Spleen (tissue), 7 donors: ENCODE results near the gene SPIRE2.
"Not testable (repeated sequence)": the region's sequence is repeated elsewhere in the genome, so short reads cannot be mapped to it uniquely, and the experiment has no call there.

Experiments used
- POLR2A ChIP-seq, 3 donors: fragments of 450-650 bp; IDR thresholded peaks; one replicate each; pipeline ENCODE4 v1.5.1; 2017; ENCODE audit warnings: antibody characterized with exemption in 3 of 3, mild to moderate bottlenecking in 1 of 3
- TF ChIP-seq, protein P1 (sequence below), 11 experiments: fragments of 200-600 bp in 7 of 11; fragments of 450-650 bp in 4 of 11; sonication (generic) in 4 of 11; IDR thresholded peaks in 8 of 11; conservative IDR thresholded peaks in 3 of 11; 1 replicate in 7 of 11; 2 replicates in 4 of 11; pipeline versions ENCODE4 v1.4.0 to v1.8.0; 2016 to 2021; ENCODE audit warnings: antibody characterized with exemption in 11 of 11, inconsistent platforms in 4 of 11, mild to moderate bottlenecking in 1 of 11
- donor health status: DM: no; HTN: no; CAD: no; lungs with moderate emphysema.
- donor health status: DM: no; HTN: no; CAD: no.
- donor health status: DM: no; HTN: no; CAD: no.

DNA sequence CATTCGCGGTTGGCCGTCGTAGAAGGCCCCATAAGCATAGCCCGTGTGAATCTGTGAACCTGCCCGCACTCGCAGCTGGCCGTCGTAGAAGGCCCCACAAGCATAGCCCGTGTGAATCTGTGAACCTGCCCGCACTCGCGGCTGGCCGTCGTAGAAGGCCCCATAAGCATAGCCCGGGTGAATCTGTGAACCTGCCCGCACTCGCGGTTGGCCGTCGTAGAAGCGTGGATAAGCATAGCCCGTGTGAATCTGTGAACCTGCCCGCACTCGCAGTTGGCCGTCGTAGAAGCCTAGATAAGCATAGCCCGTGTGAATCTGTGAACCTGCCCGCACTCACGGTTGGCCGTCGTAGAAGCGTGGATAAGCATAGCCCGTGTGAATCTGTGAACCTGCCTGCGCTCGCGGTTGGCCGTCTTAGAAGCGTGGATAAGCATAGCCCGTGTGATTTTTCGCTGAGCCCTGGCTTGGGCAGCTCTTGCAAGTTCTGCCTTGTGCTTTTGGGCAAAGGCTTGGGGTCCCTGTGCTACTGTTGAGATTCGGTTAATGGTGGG lies 6.6 kb downstream of the SPIRE2 start:
- TF ChIP-seq, protein P1, sequence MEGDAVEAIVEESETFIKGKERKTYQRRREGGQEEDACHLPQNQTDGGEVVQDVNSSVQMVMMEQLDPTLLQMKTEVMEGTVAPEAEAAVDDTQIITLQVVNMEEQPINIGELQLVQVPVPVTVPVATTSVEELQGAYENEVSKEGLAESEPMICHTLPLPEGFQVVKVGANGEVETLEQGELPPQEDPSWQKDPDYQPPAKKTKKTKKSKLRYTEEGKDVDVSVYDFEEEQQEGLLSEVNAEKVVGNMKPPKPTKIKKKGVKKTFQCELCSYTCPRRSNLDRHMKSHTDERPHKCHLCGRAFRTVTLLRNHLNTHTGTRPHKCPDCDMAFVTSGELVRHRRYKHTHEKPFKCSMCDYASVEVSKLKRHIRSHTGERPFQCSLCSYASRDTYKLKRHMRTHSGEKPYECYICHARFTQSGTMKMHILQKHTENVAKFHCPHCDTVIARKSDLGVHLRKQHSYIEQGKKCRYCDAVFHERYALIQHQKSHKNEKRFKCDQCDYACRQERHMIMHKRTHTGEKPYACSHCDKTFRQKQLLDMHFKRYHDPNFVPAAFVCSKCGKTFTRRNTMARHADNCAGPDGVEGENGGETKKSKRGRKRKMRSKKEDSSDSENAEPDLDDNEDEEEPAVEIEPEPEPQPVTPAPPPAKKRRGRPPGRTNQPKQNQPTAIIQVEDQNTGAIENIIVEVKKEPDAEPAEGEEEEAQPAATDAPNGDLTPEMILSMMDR (IDR thresholded peaks at IDR 0.05 in 8 of 11, conservative IDR thresholded peaks at IDR 0.05 in 3 of 11): not testable (repeated sequence)
- TF ChIP-seq POLR2A (IDR thresholded peaks at IDR 0.05): not testable (repeated sequence)
